HCT116 (cell line): ENCODE results near the gene NID2. TPM values are rescaled to one million over a fixed set of nuclear protein-coding genes. Genes with fewer than 3 reads are reported as not detected.

ENCODE experiments used
- ATAC-seq: fragments of 200-7000 bp; cut with Tn5 transposase; 2 replicates; pipeline ENCODE4 v1.9.1; 2020; ENCODE audit warnings: mild to moderate bottlenecking, moderate library complexity
- BruUV-seq: library from RNA; stranded (reverse); fragments of 400-500 nt; replicated peaks from 2 replicates; lab custom pipeline; 2021; lab: Mats Ljungman, UMichigan
- CTCF ChIA-PET: fragments of 300-600 bp; sonication (Branson Sonifier 250); formaldehyde crosslinking; loops from one replicate; lab custom pipeline; 2021; ENCODE audit warnings: antibody characterized with exemption; lab: Charles Lee
- POLR2A ChIA-PET: fragments of 300-600, 350-600 bp; sonication (Branson Sonifier 250); formaldehyde crosslinking; loops from one replicate; lab custom pipeline; 2021; ENCODE audit warnings: antibody characterized with exemption; lab: Charles Lee
- RAD21 ChIA-PET, 2 experiments: fragments of 300-600 bp; sonication (Branson Sonifier 250); formaldehyde crosslinking; loops; one replicate each; lab custom pipeline; 2023; ENCODE audit warnings: low total read pairs in 2 of 2; ENCODE audit not compliant: uncharacterized antibody in 2 of 2, unreplicated experiment in 2 of 2, low non-redundant PET in 1 of 2; lab: Charles Lee
- DNase-seq: peaks from one replicate; pipeline ENCODE4 v3.0.0-alpha.2; 2010; ENCODE audit warnings: low read depth, low spot score
- H2AFZ ChIP-seq: fragments of 200-600 bp; shearing (Covaris generic), sonication (generic); 2 replicates; pipeline ENCODE4 v1.6.1; 2017; ENCODE audit warnings: low read depth, mixed run types, mixed read lengths, antibody characterized with exemption, low read length; ENCODE audit not compliant: poor library complexity, severe bottlenecking
- H3K27ac ChIP-seq: 2 replicates; pipeline ENCODE4 v1.5.1; 2012; ENCODE audit warnings: low read depth, low read length
- H3K27me3 ChIP-seq: fragments of 200-600 bp; sonication (generic); 2 replicates; pipeline ENCODE4 v1.6.1; 2016; ENCODE audit warnings: mixed run types, low read length, mixed read lengths; ENCODE audit not compliant: insufficient read depth
- H3K36me3 ChIP-seq, 2 experiments: fragments of 200-500 bp in 1 of 2; fragments of 200-600 bp in 1 of 2; sonication (Bioruptor generic) in 1 of 2; sonication (generic) in 1 of 2; 2 replicates each; pipeline versions ENCODE4 v1.5.1 to v1.6.1; 2014 to 2016; ENCODE audit warnings: low read length in 2 of 2, inconsistent platforms in 1 of 2, mixed read lengths in 1 of 2, mixed run types in 1 of 2; ENCODE audit not compliant: insufficient read depth in 2 of 2, control insufficient read depth in 1 of 2
- H3K4me1 ChIP-seq, 2 experiments: fragments of 200-600 bp in 1 of 2; sonication (generic) in 1 of 2; 2 replicates each; pipeline versions ENCODE4 v1.5.1 to v1.6.1; 2012 to 2017; ENCODE audit warnings: low read length in 2 of 2, inconsistent platforms in 1 of 2, mild to moderate bottlenecking in 1 of 2, mixed read lengths in 1 of 2, mixed run types in 1 of 2, moderate library complexity in 1 of 2; ENCODE audit not compliant: insufficient read depth in 2 of 2, control insufficient read depth in 1 of 2
- H3K4me2 ChIP-seq: fragments of 200-600 bp; sonication (generic); 2 replicates; pipeline ENCODE4 v1.6.1; 2017; ENCODE audit warnings: mixed run types, low read length, mixed read lengths
- H3K4me3 ChIP-seq, 2 experiments: fragments of 200-600 bp in 1 of 2; sonication (generic) in 1 of 2; replicated peaks in 1 of 2; 2 replicates each; pipeline ENCODE4 v1.5.1; 2011 to 2016; ENCODE audit warnings: low read length in 2 of 2, control low read depth in 1 of 2, low read depth in 1 of 2, mild to moderate bottlenecking in 1 of 2, mixed read lengths in 1 of 2, mixed run types in 1 of 2
- H3K79me2 ChIP-seq: fragments of 200-600 bp; sonication (generic); 2 replicates; pipeline ENCODE4 v1.6.1; 2017; ENCODE audit warnings: mild to moderate bottlenecking, mixed run types, low read length, moderate library complexity, mixed read lengths; ENCODE audit not compliant: insufficient read depth
- H3K9ac ChIP-seq: fragments of 200-600 bp; sonication (generic); 2 replicates; pipeline ENCODE4 v1.6.1; 2016; ENCODE audit warnings: low read length, mixed read lengths
- H3K9me2 ChIP-seq: fragments of 200-600 bp; sonication (generic), shearing (Covaris generic); 2 replicates; pipeline ENCODE4 v1.6.1; 2017; ENCODE audit warnings: mixed run types, mild to moderate bottlenecking, moderate library complexity; ENCODE audit not compliant: insufficient read depth
- H3K9me3 ChIP-seq, 2 experiments: fragments of 200-500 bp in 1 of 2; fragments of 200-600 bp in 1 of 2; sonication (Bioruptor generic) in 1 of 2; sonication (generic) in 1 of 2; 2 replicates each; pipeline ENCODE4 v1.6.1; 2014 to 2017; ENCODE audit warnings: low read length in 2 of 2, mixed read lengths in 2 of 2, inconsistent platforms in 1 of 2, low read depth in 1 of 2, mild to moderate bottlenecking in 1 of 2, mixed run types in 1 of 2, moderate library complexity in 1 of 2; ENCODE audit not compliant: control insufficient read depth in 1 of 2, insufficient read depth in 1 of 2
- H4K20me1 ChIP-seq: fragments of 200-600 bp; sonication (generic), shearing (Covaris generic); 2 replicates; pipeline ENCODE4 v1.6.1; 2017; ENCODE audit warnings: mixed run types, mild to moderate bottlenecking, moderate library complexity; ENCODE audit not compliant: insufficient read depth
- CBX3 ChIP-seq: IDR thresholded peaks from 2 replicates; pipeline ENCODE4 v1.6.1; 2012; ENCODE audit warnings: low read depth
- CTCF ChIP-seq, 3 experiments: fragments of 200-600 bp in 1 of 3; sonication (generic) in 1 of 3; IDR thresholded peaks in 2 of 3; conservative IDR thresholded peaks in 1 of 3; 2 replicates each; pipeline ENCODE4 v1.5.1; 2012 to 2017; ENCODE audit warnings: low read depth in 2 of 3, low read length in 2 of 3, antibody characterized with exemption in 1 of 3, borderline replicate concordance in 1 of 3, control low read depth in 1 of 3, mild to moderate bottlenecking in 1 of 3, mixed read lengths in 1 of 3, mixed run types in 1 of 3, moderate library complexity in 1 of 3; ENCODE audit not compliant: insufficient read depth in 1 of 3
- EZH2phosphoT487 ChIP-seq: fragments of 200-600 bp; IDR thresholded peaks from 2 replicates; pipeline ENCODE4 v1.6.1; 2018; ENCODE audit warnings: antibody characterized with exemption, borderline replicate concordance
- FOSL1 ChIP-seq: IDR thresholded peaks from 2 replicates; pipeline ENCODE4 v1.6.1; 2012; ENCODE audit warnings: low read depth
- JUND ChIP-seq: IDR thresholded peaks from 2 replicates; pipeline ENCODE4 v1.6.1; 2012
- POLR2AphosphoS5 ChIP-seq: IDR thresholded peaks from 2 replicates; pipeline ENCODE4 v1.6.1; 2011; ENCODE audit warnings: mild to moderate bottlenecking, low read depth, low read length, moderate library complexity
- SIN3A ChIP-seq: IDR thresholded peaks from 2 replicates; pipeline ENCODE4 v1.6.1; 2012; ENCODE audit warnings: low read depth
- SP1 ChIP-seq: IDR thresholded peaks from 2 replicates; pipeline ENCODE4 v1.6.1; 2012; ENCODE audit warnings: low read depth
- SRF ChIP-seq: IDR thresholded peaks from 2 replicates; pipeline ENCODE4 v1.6.1; 2012; ENCODE audit warnings: low read depth
- YY1 ChIP-seq: IDR thresholded peaks from 2 replicates; pipeline ENCODE4 v1.6.1; 2011; ENCODE audit warnings: low read length, low read depth, moderate library complexity, mild to moderate bottlenecking; ENCODE audit not compliant: insufficient replicate concordance; ENCODE audit errors: extremely low read depth
- ZFX ChIP-seq: fragments of 450-650 bp; IDR thresholded peaks from 2 replicates; pipeline ENCODE4 v1.6.1; 2017
- ZNF274 ChIP-seq: fragments of 200-500 bp; sonication (Bioruptor generic); IDR thresholded peaks from 2 replicates; pipeline ENCODE4 v1.6.1; 2014; ENCODE audit warnings: mild to moderate bottlenecking, low read depth, low read length, inconsistent platforms
- intact Hi-C: fragments of 100-400 bp; cut with micrococcal nuclease; formaldehyde crosslinking; loops from 2 replicates; pipeline ENCODE4 v1.10.0; 2022
- total RNA-seq: library from RNA; stranded (reverse); gene quantifications from one replicate; pipeline ENCODE4 v1.2.1, GENCODE V29; 2021; ENCODE audit not compliant: unreplicated experiment
- TF ChIP-seq, protein P1 (sequence below): IDR thresholded peaks from 2 replicates; pipeline ENCODE4 v1.6.1; 2011; ENCODE audit warnings: mild to moderate bottlenecking, low read length, moderate library complexity; ENCODE audit not compliant: insufficient replicate concordance; ENCODE audit errors: extremely low read depth

The NID2 gene
- total RNA-seq, 1 experiment from 2014 or later: 0.84 TPM

DNA sequence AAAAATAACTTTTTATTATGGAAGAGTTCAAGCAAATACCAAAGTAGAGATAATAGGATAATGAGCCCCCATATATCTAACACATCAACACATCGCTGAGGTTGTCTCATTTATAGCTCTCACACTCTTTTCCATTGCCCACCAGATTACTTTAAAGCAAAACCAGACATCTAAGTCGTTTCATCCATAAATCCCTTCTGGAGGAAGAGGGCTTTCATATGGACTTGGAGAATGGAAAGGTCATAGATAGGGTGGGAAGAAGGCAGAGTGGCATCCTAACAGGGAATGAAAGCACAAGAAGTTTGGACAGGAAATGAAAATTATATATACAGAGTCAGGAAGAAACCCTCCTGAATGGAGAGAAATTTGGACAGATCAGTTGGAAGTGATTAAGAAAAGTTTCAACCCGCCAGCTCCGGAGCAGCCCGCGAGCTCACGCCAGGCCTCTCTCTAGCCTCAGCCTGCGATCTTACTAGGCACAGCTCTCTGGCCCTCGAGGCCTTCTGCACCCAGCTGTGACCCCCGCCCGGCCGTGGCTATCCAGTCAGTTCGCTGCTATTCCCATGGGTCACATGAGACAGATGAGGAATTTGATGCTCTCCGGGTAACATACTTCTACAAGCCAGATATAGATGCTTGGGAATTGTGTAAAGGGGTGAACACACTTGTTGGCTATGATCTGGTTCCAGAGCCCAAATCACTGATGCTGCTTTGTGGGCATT is 48.4 kb upstream of the NID2 start:
- ChIA-PET POLR2A (interaction anchor here (0.5 kb wide), 1 partner anchor 204 kb away, joined by 3 read pairs; no protein-coding TSS in a partner anchor), CTCF (no interaction called here), RAD21 (no interaction called here)
- peaks cover 0 to 3% of the 10 kb centered on the region in 2 experiments; a peak in 1 of 4 replicates for H3K4me1 ChIP-seq
- no peaks in the 10 kb centered on the region for H3K36me3 ChIP-seq
- intact Hi-C loops: no loop called here
- no peak for DNase-seq
- H3K9ac ChIP-seq: no peak overlapping the region
- no peak overlapping the region for H3K4me3 ChIP-seq
- no peak overlapping the region for H3K27ac ChIP-seq
- H2AFZ ChIP-seq: no peak overlapping the region
- no peaks in the 10 kb centered on the region for H4K20me1 ChIP-seq
- H3K9me3 ChIP-seq: no peaks in the 10 kb centered on the region
- no TSS peak for BruUV-seq
- H3K79me2 ChIP-seq: no peaks in the 10 kb centered on the region
- no peaks in the 10 kb centered on the region for H3K9me2 ChIP-seq
- H3K27me3 ChIP-seq: no peaks in the 10 kb centered on the region
- no peak for TF ChIP-seq JUND
- TF ChIP-seq CTCF (IDR thresholded peaks at IDR 0.05 in 2 of 3, conservative IDR thresholded peaks at IDR 0.05 in 1 of 3; ENCODE audit: borderline replicate concordance in 1 of 3, insufficient read depth in 1 of 3, low read depth in 2 of 3, low read length in 2 of 3): no peak
- TF ChIP-seq YY1: no peak
- no peak overlapping the region for H3K4me2 ChIP-seq
- ATAC-seq: no peak

DNA sequence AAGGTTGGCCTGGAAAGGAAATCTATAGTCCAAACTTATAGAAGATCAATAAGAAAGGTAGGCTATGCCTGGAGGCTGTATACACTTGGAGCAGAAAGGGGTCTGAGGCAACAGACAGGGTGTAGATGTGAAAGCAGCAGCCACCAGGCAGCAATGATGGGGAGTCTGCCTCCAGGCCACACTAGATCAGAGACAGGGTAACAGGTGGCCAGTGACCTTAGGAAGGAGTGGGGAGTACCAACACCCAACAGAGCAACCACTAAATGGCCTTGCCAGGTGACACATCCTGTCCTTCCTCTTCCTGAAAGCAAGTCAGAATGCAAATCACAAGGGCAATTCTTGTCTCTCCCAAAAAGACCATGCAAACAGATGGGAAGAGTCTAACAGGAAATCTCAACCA is 46.4 kb upstream of the NID2 start:
- ATAC-seq (no peak), DNase-seq (no peak)
- H3K27me3 ChIP-seq: no peaks in the 10 kb centered on the region
- RAD21 ChIA-PET: no interaction called here
- TF ChIP-seq CTCF (IDR thresholded peaks at IDR 0.05 in 2 of 3, conservative IDR thresholded peaks at IDR 0.05 in 1 of 3; ENCODE audit: borderline replicate concordance in 1 of 3, insufficient read depth in 1 of 3, low read depth in 2 of 3, low read length in 2 of 3): no peak
- no peak for TF ChIP-seq CBX3
- TF ChIP-seq SP1: no peak
- no peak for TF ChIP-seq EZH2phosphoT487
- no peak for TF ChIP-seq SRF
- no peak for TF ChIP-seq ZFX
- TF ChIP-seq, protein P1, sequence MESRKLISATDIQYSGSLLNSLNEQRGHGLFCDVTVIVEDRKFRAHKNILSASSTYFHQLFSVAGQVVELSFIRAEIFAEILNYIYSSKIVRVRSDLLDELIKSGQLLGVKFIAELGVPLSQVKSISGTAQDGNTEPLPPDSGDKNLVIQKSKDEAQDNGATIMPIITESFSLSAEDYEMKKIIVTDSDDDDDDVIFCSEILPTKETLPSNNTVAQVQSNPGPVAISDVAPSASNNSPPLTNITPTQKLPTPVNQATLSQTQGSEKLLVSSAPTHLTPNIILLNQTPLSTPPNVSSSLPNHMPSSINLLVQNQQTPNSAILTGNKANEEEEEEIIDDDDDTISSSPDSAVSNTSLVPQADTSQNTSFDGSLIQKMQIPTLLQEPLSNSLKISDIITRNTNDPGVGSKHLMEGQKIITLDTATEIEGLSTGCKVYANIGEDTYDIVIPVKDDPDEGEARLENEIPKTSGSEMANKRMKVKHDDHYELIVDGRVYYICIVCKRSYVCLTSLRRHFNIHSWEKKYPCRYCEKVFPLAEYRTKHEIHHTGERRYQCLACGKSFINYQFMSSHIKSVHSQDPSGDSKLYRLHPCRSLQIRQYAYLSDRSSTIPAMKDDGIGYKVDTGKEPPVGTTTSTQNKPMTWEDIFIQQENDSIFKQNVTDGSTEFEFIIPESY: no peak
- no peak for TF ChIP-seq SIN3A
- TF ChIP-seq POLR2AphosphoS5: no peak
- no peak for TF ChIP-seq FOSL1
- no peak for TF ChIP-seq ZNF274
- H2AFZ ChIP-seq: no peak overlapping the region
- CTCF ChIA-PET: no interaction called here
- no peaks in the 10 kb centered on the region for H3K9me3 ChIP-seq
- BruUV-seq: no TSS peak
- no peak overlapping the region for H3K4me2 ChIP-seq
- no peak overlapping the region for H3K4me3 ChIP-seq
- H4K20me1 ChIP-seq: no peaks in the 10 kb centered on the region
- no peak overlapping the region for H3K9ac ChIP-seq
- intact Hi-C loops: no loop called here
- H3K9me2 ChIP-seq: no peaks in the 10 kb centered on the region
- H3K79me2 ChIP-seq: no peaks in the 10 kb centered on the region
- peaks cover 0 to 13% of the 10 kb centered on the region in 2 experiments; a peak in 2 of 4 replicates for H3K4me1 ChIP-seq
- no peaks in the 10 kb centered on the region for H3K36me3 ChIP-seq
- no peak overlapping the region for H3K27ac ChIP-seq
- POLR2A ChIA-PET: no interaction called here
